Fibroblast of gingiva (primary cell): ENCODE measurements around the gene PRKD3.
"Not testable (repeated sequence)": the region's sequence is repeated elsewhere in the genome, so short reads cannot be mapped to it uniquely, and the experiment has no call there.

ENCODE experiments used
- DNase-seq: peaks from one replicate; pipeline ENCODE4 v3.0.0-alpha.2; 2011; ENCODE audit warnings: low read depth

PRKD3 gene

GRCh38 chr2:37316181-37316580, 8.5 kb downstream of the PRKD3 start:
- no peak for DNase-seq

GRCh38 chr2:37315364-37315763, 9.3 kb downstream of the PRKD3 start:
- DNase-seq = no peak

GRCh38 chr2:37307500-37307899, 17.1 kb downstream of the PRKD3 start:
- DNase-seq = no peak

- no peak for DNase-seq
Measured at GRCh38 chr2:37306024-37306423, 18.6 kb downstream of the PRKD3 start.

- no peak for DNase-seq
Measured at GRCh38 chr2:37302701-37303252, 21.9 kb downstream of the PRKD3 start.

- DNase-seq = no peak
Measured at GRCh38 chr2:37301408-37301807, 23.2 kb downstream of the PRKD3 start.

- no peak for DNase-seq
Measured at GRCh38 chr2:37300578-37300977, 24.1 kb downstream of the PRKD3 start.

GRCh38 chr2:37300146-37300545, 24.5 kb downstream of the PRKD3 start:
- no peak for DNase-seq

- DNase-seq = no peak
Measured at GRCh38 chr2:37297632-37298031, 27.0 kb downstream of the PRKD3 start.

GRCh38 chr2:37295469-37296073, 29.1 kb downstream of the PRKD3 start:
- DNase-seq = no peak

GRCh38 chr2:37294858-37295257, 29.8 kb downstream of the PRKD3 start:
- DNase-seq = not testable (repeated sequence)

GRCh38 chr2:37291680-37292079, 33.0 kb downstream of the PRKD3 start:
- DNase-seq = no peak

- no peak for DNase-seq
Measured at GRCh38 chr2:37287966-37288365, 36.7 kb downstream of the PRKD3 start.

GRCh38 chr2:37284381-37284780, 40.3 kb downstream of the PRKD3 start:
- peak; percentile 75 for DNase-seq

GRCh38 chr2:37283207-37283606, 41.4 kb downstream of the PRKD3 start:
- peak; percentile 85 for DNase-seq

GRCh38 chr2:37282746-37283145, 41.9 kb downstream of the PRKD3 start:
- DNase-seq = no peak

- no peak for DNase-seq
Measured at GRCh38 chr2:37281916-37282315, 42.7 kb downstream of the PRKD3 start.

GRCh38 chr2:37276291-37276690, 48.3 kb downstream of the PRKD3 start:
- no peak for DNase-seq
